ENCODE measurements around the gene KCNK16. TPM values are rescaled to one million over a fixed set of nuclear protein-coding genes. Genes with fewer than 3 reads are reported as not detected.
A peak's percentile ranks its signal among the peaks of the same experiment; 100 is the strongest.

KCNK16 gene
- total and polyA plus RNA-seq, 2 of the 13 experiments (the other 11 are each of a cell fraction or from before 2014, with no cell fraction given) = not detected

- TF ChIP-seq ZNF639 (CRISPR knock-in tag; conservative IDR thresholded peaks at IDR 0.05) (no peak), ZNF749 (CRISPR knock-in tag; IDR thresholded peaks at IDR 0.05; ENCODE audit: borderline replicate concordance) (no peak), PLSCR1 (CRISPR knock-in tag; IDR thresholded peaks at IDR 0.05; ENCODE audit: borderline replicate concordance) (no peak), MIER3 (CRISPR knock-in tag; IDR thresholded peaks at IDR 0.05; ENCODE audit: borderline replicate concordance) (no peak)
- TF ChIP-seq, protein P1, sequence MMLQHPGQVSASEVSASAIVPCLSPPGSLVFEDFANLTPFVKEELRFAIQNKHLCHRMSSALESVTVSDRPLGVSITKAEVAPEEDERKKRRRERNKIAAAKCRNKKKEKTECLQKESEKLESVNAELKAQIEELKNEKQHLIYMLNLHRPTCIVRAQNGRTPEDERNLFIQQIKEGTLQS (CRISPR knock-in tag; IDR thresholded peaks at IDR 0.05) = no peak
- TF ChIP-seq, protein P2, sequence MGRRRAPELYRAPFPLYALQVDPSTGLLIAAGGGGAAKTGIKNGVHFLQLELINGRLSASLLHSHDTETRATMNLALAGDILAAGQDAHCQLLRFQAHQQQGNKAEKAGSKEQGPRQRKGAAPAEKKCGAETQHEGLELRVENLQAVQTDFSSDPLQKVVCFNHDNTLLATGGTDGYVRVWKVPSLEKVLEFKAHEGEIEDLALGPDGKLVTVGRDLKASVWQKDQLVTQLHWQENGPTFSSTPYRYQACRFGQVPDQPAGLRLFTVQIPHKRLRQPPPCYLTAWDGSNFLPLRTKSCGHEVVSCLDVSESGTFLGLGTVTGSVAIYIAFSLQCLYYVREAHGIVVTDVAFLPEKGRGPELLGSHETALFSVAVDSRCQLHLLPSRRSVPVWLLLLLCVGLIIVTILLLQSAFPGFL (CRISPR knock-in tag; IDR thresholded peaks at IDR 0.05) = no peak
These were observed 35.6 kb upstream of the KCNK16 start (continued) for GRCh38 chr6:39357998-39358686.

- BruUV-seq (replicated peaks) = no TSS peak
- H4K20me1 ChIP-seq (ENCODE audit: insufficient read depth, low read length) = no peaks in the 10 kb centered on the region
- H3K4me3 ChIP-seq (replicated peaks in 1 of 3; ENCODE audit: insufficient read depth in 1 of 3, low read depth in 2 of 3, low read length in 3 of 3) = no peak overlapping the region
- DNase-seq (ENCODE audit: low spot score) (no peak), FAIRE-seq (no peak), ATAC-seq (no peak)
- intact Hi-C loops (cut with micrococcal nuclease; ENCODE audit: unreplicated experiment) = no loop called here
- H3K79me2 ChIP-seq (ENCODE audit: insufficient read depth, low read length) = no peaks in the 10 kb centered on the region
- TF ChIP-seq ZNF83 (CRISPR knock-in tag; IDR thresholded peaks at IDR 0.05; ENCODE audit: borderline replicate concordance) = no peak
- peak; percentile 46; the same call in 1 of the 2 replicates for TF ChIP-seq CEBPB (IDR thresholded peaks at IDR 0.05; ENCODE audit: borderline replicate concordance, low read depth, low read length)
- TF ChIP-seq WIZ (CRISPR knock-in tag; IDR thresholded peaks at IDR 0.05) = no peak
- no peak for TF ChIP-seq NPAS2 (CRISPR knock-in tag; IDR thresholded peaks at IDR 0.05; ENCODE audit: borderline replicate concordance)
- 0 out of 2 replicates have a peak, but pooled peaks have one; percentile 12 for TF ChIP-seq USF2 (IDR thresholded peaks at IDR 0.05; ENCODE audit: low read depth, low read length)
- TF ChIP-seq USF2 (CRISPR knock-in tag; IDR thresholded peaks at IDR 0.05; ENCODE audit: borderline replicate concordance) = no peak
- no peak for TF ChIP-seq ZNF414 (CRISPR knock-in tag; IDR thresholded peaks at IDR 0.05)
- WGBS (ENCODE audit: low lambda C conversion rate) = 53% methylated on average over 4 of the region's 7 CpGs
- no peak overlapping the region for H3K4me2 ChIP-seq (ENCODE audit: low read depth, low read length)
- POLR2A ChIA-PET = no interaction called here
- H3K27me3 ChIP-seq (ENCODE audit: control insufficient read depth in 1 of 2, insufficient read depth in 2 of 2, low read length in 2 of 2) = no peaks in the 10 kb centered on the region
- H3K36me3 ChIP-seq (replicated peaks in 1 of 2; ENCODE audit: control insufficient read depth in 1 of 2, insufficient read depth in 2 of 2, low read length in 2 of 2) = no peaks in the 10 kb centered on the region
- H3K9me3 ChIP-seq (ENCODE audit: low read length) = no peaks in the 10 kb centered on the region
- no peak overlapping the region for H3K9ac ChIP-seq (ENCODE audit: insufficient read depth, low read depth, low read length)
- H2AFZ ChIP-seq (ENCODE audit: low read length) = no peak overlapping the region
- CTCF ChIA-PET (ENCODE audit: low intra/inter-chr PET ratio, low total read pairs) = no interaction called here
- in situ Hi-C loops (cut with HindIII; ENCODE audit: extremely low pct_ligation_motif_present, low pct_unique_long_range_greater_than_20kb) = loop anchor here (10.0 kb wide), 1 partner anchor 531 kb away; no protein-coding TSS in a partner anchor
- H3K4me1 ChIP-seq (ENCODE audit: insufficient read depth, low read length) = no peaks in the 10 kb centered on the region
- H3K27ac ChIP-seq (ENCODE audit: extremely low read length, insufficient read depth, low read length) = no peak overlapping the region
These were observed 31.3 kb upstream of the KCNK16 start for GRCh38 chr6:39353698-39354315.

Measured in HepG2 (cell line).